Lower lobe of right lung (tissue), 2 donors: ENCODE results near the gene SEC23IP. TPM values are rescaled to one million over a fixed set of nuclear protein-coding genes. Genes with fewer than 3 reads are reported as not detected.

Experiments
- ATAC-seq, 2 donors: fragments of 200-7000 bp; cut with Tn5 transposase; one replicate each; pipeline ENCODE4 v1.9.1; 2020 to 2022; ENCODE audit warnings: mild to moderate bottlenecking in 2 of 2, moderate library complexity in 2 of 2
- DNase-seq: peaks from one replicate; pipeline ENCODE4 v3.0.0-alpha.2; 2020
- H3K27ac ChIP-seq: fragments of 200-600 bp; one replicate; pipeline ENCODE4 v1.8.0; 2022
- H3K27me3 ChIP-seq: fragments of 200-600 bp; one replicate; pipeline ENCODE4 v1.8.0; 2022; ENCODE audit warnings: low read depth
- H3K36me3 ChIP-seq: fragments of 200-600 bp; one replicate; pipeline ENCODE4 v1.8.0; 2022; ENCODE audit warnings: mild to moderate bottlenecking
- H3K4me1 ChIP-seq: fragments of 200-600 bp; one replicate; pipeline ENCODE4 v1.8.0; 2022
- H3K4me3 ChIP-seq: fragments of 200-600 bp; one replicate; pipeline ENCODE4 v1.8.0; 2022; ENCODE audit warnings: mild to moderate bottlenecking
- H3K9me3 ChIP-seq: fragments of 200-600 bp; one replicate; pipeline ENCODE4 v1.8.0; 2022
- intact Hi-C: fragments of 100-400 bp; cut with DNase I; formaldehyde crosslinking; loops from one replicate; pipeline ENCODE4 v1.11.0; 2022
- total RNA-seq: library from RNA; stranded (reverse); fragmentation: NEBNext Ultra II Directional; extraction: Animal tissue kit (Norgen Biotek cat#: 25700); gene quantifications from one replicate; pipeline ENCODE4 v1.2.1, GENCODE V29; 2021
- TF ChIP-seq, protein P1 (sequence below): fragments of 200-600 bp; IDR thresholded peaks from one replicate; pipeline ENCODE4 v1.8.0; 2022; ENCODE audit warnings: antibody characterized with exemption, mild to moderate bottlenecking
- donor health status: DM: no; HTN: yes; CAD: no; lungs with severe emphysema.

The SEC23IP gene
- total RNA-seq, 1 donor from 2014 or later: 58.8 TPM

DNA sequence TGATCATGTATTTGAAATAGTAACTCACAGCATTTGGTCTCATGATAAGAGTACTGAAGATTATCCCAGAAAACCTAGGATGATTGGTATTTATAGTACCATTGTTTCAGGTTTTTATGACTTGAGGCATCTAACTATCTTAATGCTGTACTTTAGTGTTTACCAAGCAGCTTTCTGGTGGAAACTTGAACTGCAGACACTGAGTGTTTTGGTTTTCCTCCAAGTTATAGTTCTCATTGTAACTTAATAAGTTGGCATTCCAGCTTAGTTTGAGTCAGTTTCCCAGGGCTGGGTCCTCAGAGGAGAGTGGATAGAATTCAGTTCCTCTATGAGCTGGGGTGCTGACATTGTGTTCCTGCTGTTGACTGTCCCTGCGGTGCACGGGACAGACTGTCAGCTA, 50.4 kb downstream of the SEC23IP start:
- Histone ChIP-seq H3K4me1 (no peaks in the 10 kb centered on the region), H3K27me3 (no peaks in the 10 kb centered on the region), H3K4me3 (no peak overlapping the region), H3K9me3 (no peaks in the 10 kb centered on the region), H3K27ac (no peak overlapping the region), H3K36me3 (peaks cover 58% of the 10 kb centered on the region)
- ATAC-seq (no peak), DNase-seq (no peak)
- TF ChIP-seq, protein P1, sequence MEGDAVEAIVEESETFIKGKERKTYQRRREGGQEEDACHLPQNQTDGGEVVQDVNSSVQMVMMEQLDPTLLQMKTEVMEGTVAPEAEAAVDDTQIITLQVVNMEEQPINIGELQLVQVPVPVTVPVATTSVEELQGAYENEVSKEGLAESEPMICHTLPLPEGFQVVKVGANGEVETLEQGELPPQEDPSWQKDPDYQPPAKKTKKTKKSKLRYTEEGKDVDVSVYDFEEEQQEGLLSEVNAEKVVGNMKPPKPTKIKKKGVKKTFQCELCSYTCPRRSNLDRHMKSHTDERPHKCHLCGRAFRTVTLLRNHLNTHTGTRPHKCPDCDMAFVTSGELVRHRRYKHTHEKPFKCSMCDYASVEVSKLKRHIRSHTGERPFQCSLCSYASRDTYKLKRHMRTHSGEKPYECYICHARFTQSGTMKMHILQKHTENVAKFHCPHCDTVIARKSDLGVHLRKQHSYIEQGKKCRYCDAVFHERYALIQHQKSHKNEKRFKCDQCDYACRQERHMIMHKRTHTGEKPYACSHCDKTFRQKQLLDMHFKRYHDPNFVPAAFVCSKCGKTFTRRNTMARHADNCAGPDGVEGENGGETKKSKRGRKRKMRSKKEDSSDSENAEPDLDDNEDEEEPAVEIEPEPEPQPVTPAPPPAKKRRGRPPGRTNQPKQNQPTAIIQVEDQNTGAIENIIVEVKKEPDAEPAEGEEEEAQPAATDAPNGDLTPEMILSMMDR: no peak
- intact Hi-C loops: no loop called here

DNA sequence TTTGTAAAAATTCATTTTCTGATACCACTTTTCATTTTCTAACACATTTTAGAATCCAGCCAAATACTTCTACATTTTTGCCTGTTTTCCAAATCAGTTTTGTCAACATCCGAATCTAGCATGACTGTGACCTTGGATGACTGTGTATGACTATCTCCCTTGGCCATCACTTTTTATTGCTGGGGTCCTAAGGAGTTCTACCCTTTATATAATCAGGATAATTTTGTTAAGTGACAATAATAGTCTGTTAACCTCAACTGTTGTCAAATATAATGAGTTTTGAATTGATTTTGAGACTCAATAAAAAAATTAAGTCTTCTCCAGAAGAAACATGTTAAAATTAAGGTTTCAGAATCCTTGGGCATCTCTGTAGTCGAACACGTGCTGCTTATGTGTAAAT, 53.3 kb downstream of the SEC23IP start:
- H3K4me3 ChIP-seq: no peak overlapping the region
- intact Hi-C loops: no loop called here
- DNase-seq: no peak
- no peak for ATAC-seq
- peaks cover 34% of the 10 kb centered on the region for H3K36me3 ChIP-seq
- H3K4me1 ChIP-seq: no peaks in the 10 kb centered on the region
- H3K9me3 ChIP-seq: no peaks in the 10 kb centered on the region
- H3K27me3 ChIP-seq: no peaks in the 10 kb centered on the region
- TF ChIP-seq, protein P1: no peak
- no peak overlapping the region for H3K27ac ChIP-seq

DNA sequence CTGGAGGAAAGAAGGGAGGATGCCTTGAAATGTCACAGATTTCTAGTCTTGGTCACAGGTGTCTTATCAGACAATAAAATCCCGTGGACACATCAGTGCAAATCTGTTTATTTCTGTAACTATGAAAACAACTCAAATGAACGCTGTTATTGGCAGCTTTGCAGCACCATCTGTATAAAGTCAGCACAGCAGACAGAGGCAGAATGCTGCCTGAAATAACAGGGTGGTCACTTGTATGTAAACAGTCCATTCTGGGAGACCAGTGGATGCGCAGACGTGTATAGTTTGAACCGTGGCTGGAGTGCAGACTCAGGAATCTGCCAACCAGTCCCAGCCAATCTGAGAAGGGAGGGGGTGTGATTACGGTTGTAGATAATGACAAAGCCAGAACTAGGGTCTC, 54.8 kb downstream of the SEC23IP start:
- intact Hi-C loops: no loop called here
- H3K36me3 ChIP-seq: peaks cover 19% of the 10 kb centered on the region
- no peaks in the 10 kb centered on the region for H3K4me1 ChIP-seq
- H3K27ac ChIP-seq: no peak overlapping the region
- ATAC-seq: no peak
- no peak for DNase-seq
- H3K27me3 ChIP-seq: no peaks in the 10 kb centered on the region
- H3K9me3 ChIP-seq: no peaks in the 10 kb centered on the region
- TF ChIP-seq, protein P1: no peak
- H3K4me3 ChIP-seq: no peak overlapping the region

DNA sequence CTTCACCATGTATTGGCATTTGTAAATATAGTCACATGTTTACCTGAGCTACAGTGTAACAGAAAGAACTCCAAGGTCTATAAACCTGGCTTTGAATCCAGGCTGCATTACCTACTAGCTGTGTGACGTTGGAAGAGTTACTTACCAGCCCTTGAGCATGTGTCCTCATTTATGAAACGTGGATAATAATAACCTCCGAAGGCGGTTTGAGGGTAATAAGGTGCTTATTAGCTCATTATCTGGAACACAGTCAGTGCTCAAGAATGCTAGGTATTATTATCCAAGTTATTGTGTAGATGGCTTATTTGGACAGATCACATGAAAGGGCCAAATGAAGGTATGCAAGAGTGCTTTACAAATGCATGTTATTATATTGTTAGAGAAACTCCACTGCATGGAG, 64.9 kb downstream of the SEC23IP start:
- Histone ChIP-seq H3K9me3 (no peaks in the 10 kb centered on the region), H3K27me3 (no peaks in the 10 kb centered on the region), H3K36me3 (no peaks in the 10 kb centered on the region), H3K4me1 (no peaks in the 10 kb centered on the region), H3K4me3 (no peak overlapping the region), H3K27ac (no peak overlapping the region)
- TF ChIP-seq, protein P1: no peak
- no peak for ATAC-seq
- no peak for DNase-seq
- intact Hi-C loops: no loop called here

DNA sequence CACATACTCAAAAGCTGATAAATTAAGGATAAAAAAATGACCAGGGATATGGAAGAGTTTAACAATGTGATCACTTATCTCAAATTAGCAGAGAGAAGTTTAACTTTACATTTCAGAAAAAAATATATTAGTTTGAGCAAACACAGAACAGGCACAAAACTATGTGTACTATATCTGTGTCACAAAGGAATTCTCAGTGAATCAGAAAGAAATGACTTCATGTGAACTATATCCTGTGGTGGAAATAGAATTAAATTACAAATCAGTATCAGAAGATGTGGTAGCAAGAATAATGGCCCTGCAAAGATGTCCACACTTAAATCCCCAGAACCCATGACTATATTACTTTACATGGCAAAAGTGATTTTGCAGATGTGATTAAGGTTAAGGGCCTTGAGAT, 70.3 kb downstream of the SEC23IP start:
- no peak for DNase-seq
- intact Hi-C loops: no loop called here
- ATAC-seq: no peak
- H3K4me1 ChIP-seq: no peaks in the 10 kb centered on the region
- no peaks in the 10 kb centered on the region for H3K36me3 ChIP-seq
- peaks cover 7% of the 10 kb centered on the region for H3K9me3 ChIP-seq
- no peaks in the 10 kb centered on the region for H3K27me3 ChIP-seq
- TF ChIP-seq, protein P1: no peak
- no peak overlapping the region for H3K27ac ChIP-seq
- H3K4me3 ChIP-seq: no peak overlapping the region

DNA sequence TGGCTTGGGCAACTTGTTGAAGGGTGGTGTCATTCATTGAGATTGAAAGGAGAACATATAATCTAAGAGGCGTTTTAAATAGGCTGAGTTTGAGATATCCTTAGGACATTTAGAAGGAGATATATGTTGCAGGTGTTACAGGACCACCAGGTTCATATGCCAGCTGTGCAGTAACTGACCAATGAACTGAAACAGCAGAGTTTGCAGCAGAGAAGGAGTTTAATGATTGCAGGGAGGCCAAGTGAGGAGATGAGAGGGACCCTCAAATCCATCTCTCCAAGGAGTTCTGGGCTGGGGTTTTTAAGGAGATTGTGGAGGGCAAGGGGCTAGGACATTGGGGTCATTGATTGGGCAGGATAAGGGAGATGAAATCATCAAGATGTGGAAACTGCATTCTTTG, 74.5 kb downstream of the SEC23IP start:
- H3K4me3 ChIP-seq: no peak overlapping the region
- no peak for DNase-seq
- intact Hi-C loops: no loop called here
- H3K4me1 ChIP-seq: no peaks in the 10 kb centered on the region
- H3K27me3 ChIP-seq: no peaks in the 10 kb centered on the region
- H3K36me3 ChIP-seq: no peaks in the 10 kb centered on the region
- no peak overlapping the region for H3K27ac ChIP-seq
- ATAC-seq: no peak
- TF ChIP-seq, protein P1: no peak
- peaks cover 7% of the 10 kb centered on the region for H3K9me3 ChIP-seq
